OCI-LY3 (cell line): ENCODE data around the gene DDIT3.

Source experiments
- CTCF ChIP-seq: fragments of 200-600, 300-600 bp; sonication (generic); IDR thresholded peaks from 2 replicates; pipeline ENCODE4 v1.5.1; 2014; ENCODE audit warnings: antibody characterized with exemption, low read length, low read depth
- EZH2phosphoT487 ChIP-seq: fragments of 200-600 bp; shearing (Covaris generic); IDR thresholded peaks from 2 replicates; pipeline ENCODE4 v1.6.1; 2018; ENCODE audit warnings: antibody characterized with exemption, mixed run types, low read depth

- TF ChIP-seq CTCF = no peak
- TF ChIP-seq EZH2phosphoT487 = no peak
Observed at GRCh38 chr12:57481671-57482070, 38.6 kb downstream of the DDIT3 start.
